Mucosa of rectum (tissue), 2 donors: Measurements from ENCODE around the gene ZNF334.
A peak's percentile ranks its signal among the peaks of the same experiment; 100 is the strongest.

Experiments used
- H3K27ac ChIP-seq, 2 donors: one replicate each; pipeline ENCODE4 v1.7.0; 2013; ENCODE audit warnings: inconsistent platforms in 2 of 2, low read depth in 2 of 2, low read length in 2 of 2
- H3K27me3 ChIP-seq, 2 donors: one replicate each; pipeline ENCODE4 v1.7.0; 2013; ENCODE audit warnings: low read length in 2 of 2; ENCODE audit not compliant: control insufficient read depth in 2 of 2, insufficient read depth in 2 of 2
- H3K36me3 ChIP-seq, 2 donors: one replicate each; pipeline ENCODE4 v1.7.0; 2013; ENCODE audit warnings: low read length in 2 of 2; ENCODE audit not compliant: control insufficient read depth in 2 of 2, insufficient read depth in 2 of 2
- H3K4me1 ChIP-seq, 2 donors: one replicate each; pipeline ENCODE4 v1.7.0; 2013; ENCODE audit warnings: low read length in 2 of 2, mild to moderate bottlenecking in 1 of 2; ENCODE audit not compliant: control insufficient read depth in 2 of 2, insufficient read depth in 2 of 2
- H3K4me3 ChIP-seq, 2 donors: one replicate each; pipeline ENCODE4 v1.7.0; 2013; ENCODE audit warnings: low read length in 2 of 2
- H3K9ac ChIP-seq, 2 donors: one replicate each; pipeline ENCODE4 v1.7.0; 2013; ENCODE audit warnings: low read length in 2 of 2, low read depth in 1 of 2, mild to moderate bottlenecking in 1 of 2
- H3K9me3 ChIP-seq, 2 donors: one replicate each; pipeline ENCODE4 v1.7.0; 2013; ENCODE audit warnings: low read length in 2 of 2; ENCODE audit not compliant: control insufficient read depth in 2 of 2
- donor health status: healthy.
- donor health status: Normal muscosa, but diverticular disease.

Gene ZNF334

DNA sequence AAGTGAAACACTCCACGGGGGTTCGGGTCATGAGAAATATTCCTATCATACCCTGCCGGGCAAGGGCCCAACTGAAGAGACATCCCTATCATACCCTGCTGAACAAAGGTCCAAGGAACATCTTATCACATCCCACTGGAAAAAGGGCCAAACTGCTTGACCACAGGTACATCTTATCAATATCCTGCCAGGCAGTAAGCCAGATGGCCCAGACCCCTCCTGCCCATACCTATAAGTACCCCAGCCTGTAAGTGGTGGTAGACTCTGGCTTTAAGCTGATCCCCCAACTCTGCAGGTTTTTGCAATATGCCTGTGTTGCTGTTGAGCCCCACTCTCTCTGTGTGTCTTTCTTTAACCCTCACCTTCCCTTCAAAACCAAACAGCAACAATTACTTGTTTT, 51.6 kb downstream of the ZNF334 start:
- H3K27me3 ChIP-seq: peaks cover 10 to 11% of the 10 kb centered on the region in 2 donors
- no peak overlapping the region for H3K9ac ChIP-seq
- H3K9me3 ChIP-seq: no peaks in the 10 kb centered on the region
- H3K4me1 ChIP-seq: peaks cover 0 to 2% of the 10 kb centered on the region in 2 donors
- no peak overlapping the region for H3K4me3 ChIP-seq
- no peak overlapping the region for H3K27ac ChIP-seq
- H3K36me3 ChIP-seq: no peaks in the 10 kb centered on the region

DNA sequence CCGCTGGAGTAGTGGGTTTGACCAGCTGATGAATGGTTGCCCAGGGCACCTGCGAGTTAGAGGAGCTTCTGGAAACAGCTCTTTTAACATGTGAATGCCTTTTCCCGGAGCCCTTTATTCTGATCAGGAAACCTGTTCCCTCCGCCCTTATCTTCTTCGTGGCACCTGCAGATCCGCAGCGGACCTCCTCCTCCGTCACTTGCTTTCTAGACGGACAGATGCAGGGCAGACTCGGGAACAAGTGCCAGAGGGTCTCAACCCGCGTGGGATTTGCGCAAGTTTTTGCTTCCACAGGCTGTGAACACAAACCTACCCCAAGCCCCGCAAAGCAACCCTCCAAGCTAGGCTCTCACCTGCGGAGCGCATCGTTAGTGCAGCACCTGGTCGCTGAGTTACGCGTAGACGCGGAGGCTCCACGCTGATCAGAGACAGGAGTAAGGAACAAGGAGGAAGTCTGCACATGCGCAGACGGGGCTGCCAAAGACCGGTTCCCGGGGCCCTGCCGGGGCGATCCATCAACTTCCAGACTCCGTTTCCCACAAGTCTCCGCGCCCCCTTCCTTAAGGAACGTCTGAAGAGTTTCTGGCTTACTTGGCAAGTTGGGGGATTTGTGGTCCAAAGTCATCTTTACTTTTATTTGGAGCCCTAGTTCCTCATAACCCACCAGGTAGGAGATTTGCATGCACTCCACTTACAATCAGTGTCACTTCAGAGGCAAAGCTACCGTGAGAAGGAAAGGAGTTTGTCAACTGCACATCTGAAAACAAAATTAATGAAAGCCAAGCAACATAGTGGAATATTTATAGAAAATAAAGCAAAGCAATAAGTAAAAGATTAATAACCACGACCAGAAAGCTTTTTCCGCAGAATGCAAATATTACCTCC, 54.3 kb downstream of the ZNF334 start:
- Histone ChIP-seq H3K9ac (peak overlapping the region in 1 of 2 donors; percentile 47), H3K27ac (no peak overlapping the region), H3K36me3 (no peaks in the 10 kb centered on the region), H3K4me1 (peaks cover 0 to 2% of the 10 kb centered on the region in 2 donors), H3K4me3 (peak overlapping the region; percentile 40 to 76), H3K27me3 (peaks cover 10 to 11% of the 10 kb centered on the region in 2 donors), H3K9me3 (no peaks in the 10 kb centered on the region)

DNA sequence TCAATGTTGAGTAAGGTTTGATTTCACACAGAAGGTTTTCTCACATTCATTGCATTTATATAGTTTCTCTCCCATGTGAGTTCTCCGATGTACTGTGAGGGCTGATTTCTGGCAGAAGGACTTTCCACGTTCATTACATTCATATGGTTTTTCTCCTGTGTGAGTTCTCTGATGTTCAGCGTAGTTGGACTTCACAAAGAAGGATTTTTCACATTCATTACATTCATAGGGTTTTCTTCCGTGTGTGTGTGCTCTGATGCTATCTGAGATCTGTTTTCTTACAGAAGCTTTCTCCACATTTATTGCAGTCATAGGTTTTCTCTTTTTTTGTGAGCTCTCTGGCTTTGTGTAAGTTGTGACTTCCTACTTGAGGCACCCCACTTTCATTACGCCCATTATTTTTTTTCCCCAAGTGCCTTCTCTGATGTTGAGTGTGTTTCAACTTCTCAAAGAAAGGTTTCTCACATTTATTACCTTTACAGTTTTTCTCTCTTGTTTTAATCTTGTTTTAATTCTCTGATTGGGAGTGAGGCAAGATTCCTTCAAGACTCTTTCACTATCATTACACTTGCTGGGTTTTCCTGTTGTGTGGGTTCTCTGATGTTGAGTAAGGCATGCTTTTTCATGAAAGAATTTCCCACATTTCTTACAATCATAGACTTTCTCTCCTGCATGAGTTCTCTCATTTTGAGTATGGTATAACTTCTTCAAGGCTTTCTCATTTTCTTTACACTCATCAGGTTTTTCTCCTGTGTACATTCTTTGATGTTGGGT, 56.9 kb downstream of the ZNF334 start:
- Histone ChIP-seq H3K27me3 (peaks cover 8 to 10% of the 10 kb centered on the region in 2 donors), H3K27ac (no peak overlapping the region), H3K4me3 (no peak overlapping the region), H3K9ac (no peak overlapping the region), H3K36me3 (no peaks in the 10 kb centered on the region), H3K4me1 (peaks cover 0 to 2% of the 10 kb centered on the region in 2 donors), H3K9me3 (no peaks in the 10 kb centered on the region)

DNA sequence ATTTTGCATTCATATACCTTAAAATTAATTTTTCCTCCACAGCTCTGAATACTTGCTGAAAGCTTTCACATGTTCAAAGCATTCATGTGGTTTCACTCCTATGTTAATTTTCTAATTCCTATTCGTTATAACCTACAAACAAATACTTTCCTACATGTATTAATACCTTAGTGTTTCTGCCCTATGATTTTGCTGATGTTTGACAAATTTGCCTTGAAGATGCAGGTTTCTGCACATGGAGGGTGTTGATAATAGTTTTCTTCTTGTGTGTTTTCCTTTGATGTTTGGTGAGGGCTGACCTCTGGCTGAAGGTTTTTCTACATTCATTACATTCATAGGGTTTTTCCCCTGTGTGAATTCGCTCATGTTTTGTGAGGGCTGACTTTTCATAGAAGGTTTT, 57.6 kb downstream of the ZNF334 start:
- H3K9ac ChIP-seq: no peak overlapping the region
- H3K27ac ChIP-seq: no peak overlapping the region
- peaks cover 8 to 10% of the 10 kb centered on the region in 2 donors for H3K27me3 ChIP-seq
- no peak overlapping the region for H3K4me3 ChIP-seq
- H3K36me3 ChIP-seq: no peaks in the 10 kb centered on the region
- peaks cover 0 to 2% of the 10 kb centered on the region in 2 donors for H3K4me1 ChIP-seq
- H3K9me3 ChIP-seq: no peaks in the 10 kb centered on the region
